Fibroblast of lung (primary cell): ENCODE data around the gene SLC25A34.

ENCODE experiments used
- CTCF ChIP-seq, 2 donors: IDR thresholded peaks in 1 of 2; conservative IDR thresholded peaks in 1 of 2; 1 replicate in 1 of 2; 2 replicates in 1 of 2; pipeline ENCODE4 v1.5.1; 2011 to 2012; ENCODE audit warnings: low read length in 2 of 2, control low read depth in 1 of 2, inconsistent platforms in 1 of 2, low read depth in 1 of 2, mild to moderate bottlenecking in 1 of 2
- EZH2 ChIP-seq: IDR thresholded peaks from 2 replicates; pipeline ENCODE4 v1.5.1; 2012; ENCODE audit warnings: low read length, control low read depth, mild to moderate bottlenecking; ENCODE audit errors: missing control alignments

- TF ChIP-seq CTCF (conservative IDR thresholded peaks at IDR 0.05 in 1 of 2, IDR thresholded peaks at IDR 0.05 in 1 of 2; ENCODE audit: low read depth in 1 of 2, low read length in 2 of 2) = no peak
- TF ChIP-seq EZH2 = no peak
These were observed at the start of gene SLC25A34 for GRCh38 chr1:15736038-15736891.
